GM21825 (cell line): ENCODE measurements around the gene TRPM3.

Source experiments
- ATAC-seq: cut with Tn5 transposase; IDR thresholded peaks from one replicate; pipeline ENCODE4 v1.9.1; 2021; ENCODE audit warnings: mild to moderate bottlenecking, moderate library complexity; ENCODE audit not compliant: unreplicated experiment

TRPM3 gene

GRCh38 chr9:70852711-70853240, 268.6 kb downstream of the TRPM3 start:
- ATAC-seq: no peak

GRCh38 chr9:70840266-70840665, 281.2 kb downstream of the TRPM3 start:
- ATAC-seq: no peak

GRCh38 chr9:70835323-70835722, 286.1 kb downstream of the TRPM3 start:
- ATAC-seq: no peak

GRCh38 chr9:70832492-70832891, 288.9 kb downstream of the TRPM3 start:
- ATAC-seq: no peak

GRCh38 chr9:70830618-70831017, 290.8 kb downstream of the TRPM3 start:
- no peak for ATAC-seq

GRCh38 chr9:70829591-70830265, 291.7 kb downstream of the TRPM3 start:
- ATAC-seq: no peak

GRCh38 chr9:70826562-70826961, 294.9 kb downstream of the TRPM3 start:
- no peak for ATAC-seq

- ATAC-seq: no peak
Measured at GRCh38 chr9:70823284-70823683, 298.1 kb downstream of the TRPM3 start.

- ATAC-seq: no peak
Measured at GRCh38 chr9:70817311-70817710, 304.1 kb downstream of the TRPM3 start.

GRCh38 chr9:70816891-70817290, 304.5 kb downstream of the TRPM3 start:
- ATAC-seq: no peak

GRCh38 chr9:70816316-70816715, 305.1 kb downstream of the TRPM3 start:
- no peak for ATAC-seq

GRCh38 chr9:70814597-70814996, 306.8 kb downstream of the TRPM3 start:
- ATAC-seq: no peak

GRCh38 chr9:70813141-70813540, 308.3 kb downstream of the TRPM3 start:
- ATAC-seq: no peak

- ATAC-seq: no peak
Measured at GRCh38 chr9:70811638-70812037, 309.8 kb downstream of the TRPM3 start.

GRCh38 chr9:70806875-70807274, 314.5 kb downstream of the TRPM3 start:
- no peak for ATAC-seq

- ATAC-seq: no peak
Measured at GRCh38 chr9:70805949-70806348, 315.5 kb downstream of the TRPM3 start.

- no peak for ATAC-seq
Measured at GRCh38 chr9:70802758-70803436, 318.5 kb downstream of the TRPM3 start.

GRCh38 chr9:70802206-70802605, 319.2 kb downstream of the TRPM3 start:
- no peak for ATAC-seq

GRCh38 chr9:70801181-70801829, 320.1 kb downstream of the TRPM3 start:
- no peak for ATAC-seq

- no peak for ATAC-seq
Measured at GRCh38 chr9:70798018-70798417, 323.4 kb downstream of the TRPM3 start.

- no peak for ATAC-seq
Measured at GRCh38 chr9:70795841-70796240, 325.6 kb downstream of the TRPM3 start.

GRCh38 chr9:70792796-70793195, 328.6 kb downstream of the TRPM3 start:
- ATAC-seq: no peak
